Measurements from ENCODE around the gene OPRM1.

The OPRM1 gene

DNA sequence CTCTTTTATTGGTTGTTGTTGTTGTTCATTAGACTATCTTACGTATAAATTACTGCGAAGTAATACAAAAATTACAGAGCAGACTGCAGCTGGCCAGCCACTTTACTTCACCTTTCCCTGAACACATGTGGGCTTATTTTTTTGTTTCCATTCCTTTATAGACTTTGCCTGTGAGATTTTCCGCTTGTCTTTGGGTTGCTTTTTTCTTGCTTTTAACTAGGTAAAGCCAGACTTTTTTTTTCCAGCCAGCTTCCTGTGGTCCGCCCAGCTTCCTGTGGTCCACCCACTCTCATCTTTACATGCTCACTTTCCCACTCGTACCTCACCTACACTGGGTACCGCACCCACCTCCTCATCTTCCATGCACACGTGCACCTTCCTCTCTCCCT is 238.6 kb downstream of the OPRM1 start:
- DNase-seq (ENCODE audit: low spot score), result no peak

DNA sequence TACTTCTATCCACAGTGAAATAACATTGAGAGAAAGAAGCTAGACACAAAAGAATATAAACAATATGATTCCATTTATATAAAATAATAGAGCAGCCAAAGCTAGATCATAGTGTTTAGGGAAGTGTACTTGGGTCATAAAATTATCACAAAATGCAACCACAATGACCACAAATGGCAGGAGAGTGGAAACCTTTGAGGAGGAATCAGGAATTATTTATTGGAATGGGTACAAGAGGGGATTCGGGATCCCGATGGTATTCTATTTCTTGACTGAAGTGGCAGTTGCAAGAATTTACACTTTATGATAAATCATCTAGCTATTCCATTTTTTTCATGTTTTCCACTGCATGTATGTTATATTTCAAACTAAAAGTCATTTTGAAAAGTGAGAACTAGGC is 241.5 kb downstream of the OPRM1 start:
- DNase-seq (ENCODE audit: low spot score), result no peak

DNA sequence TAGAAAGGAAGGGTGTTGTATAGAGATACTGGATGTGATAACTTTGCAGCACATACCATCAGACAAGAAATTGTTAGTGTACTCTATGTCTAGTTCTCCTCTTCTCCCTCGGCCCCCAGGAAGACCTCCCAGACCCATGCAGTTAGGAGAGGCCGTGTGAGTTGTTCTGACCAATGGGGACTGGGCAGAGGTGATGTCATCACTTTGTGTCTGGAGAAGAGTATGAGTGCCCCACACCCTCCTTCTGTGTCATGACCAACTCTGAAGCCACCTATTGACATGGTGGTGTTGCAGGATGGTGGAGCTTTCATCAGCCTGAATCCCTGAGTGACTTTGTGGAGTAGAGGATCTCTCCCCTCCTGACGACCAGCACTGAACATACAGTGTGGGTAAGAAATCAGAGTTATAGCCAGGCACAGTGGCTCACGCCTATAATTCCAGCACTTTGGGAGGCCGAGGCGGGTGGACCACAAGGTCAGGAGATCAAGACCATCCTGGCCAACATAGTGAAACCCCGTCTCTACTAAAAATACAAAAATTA is 245.3 kb downstream of the OPRM1 start:
- no peak for DNase-seq (ENCODE audit: low spot score)

DNA sequence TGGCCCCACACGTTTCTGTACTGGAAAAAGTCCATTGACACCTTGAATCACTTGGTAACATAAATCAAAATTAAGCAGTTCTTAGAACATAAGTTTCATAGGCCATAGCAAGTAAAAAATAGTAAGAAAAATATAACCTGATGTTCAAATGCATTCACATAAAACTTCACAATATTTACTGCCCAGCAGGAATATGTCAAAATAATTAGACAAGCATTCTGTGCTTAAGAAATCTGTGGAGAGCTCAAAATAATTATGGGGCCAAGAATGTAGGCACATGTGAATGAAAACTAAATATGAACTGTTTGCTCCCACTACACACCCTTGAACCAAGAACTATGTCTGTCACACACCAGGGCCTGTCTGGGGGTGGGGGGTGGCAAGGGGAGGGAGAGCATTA is 246.8 kb downstream of the OPRM1 start:
- DNase-seq (ENCODE audit: low spot score), result no peak

DNA sequence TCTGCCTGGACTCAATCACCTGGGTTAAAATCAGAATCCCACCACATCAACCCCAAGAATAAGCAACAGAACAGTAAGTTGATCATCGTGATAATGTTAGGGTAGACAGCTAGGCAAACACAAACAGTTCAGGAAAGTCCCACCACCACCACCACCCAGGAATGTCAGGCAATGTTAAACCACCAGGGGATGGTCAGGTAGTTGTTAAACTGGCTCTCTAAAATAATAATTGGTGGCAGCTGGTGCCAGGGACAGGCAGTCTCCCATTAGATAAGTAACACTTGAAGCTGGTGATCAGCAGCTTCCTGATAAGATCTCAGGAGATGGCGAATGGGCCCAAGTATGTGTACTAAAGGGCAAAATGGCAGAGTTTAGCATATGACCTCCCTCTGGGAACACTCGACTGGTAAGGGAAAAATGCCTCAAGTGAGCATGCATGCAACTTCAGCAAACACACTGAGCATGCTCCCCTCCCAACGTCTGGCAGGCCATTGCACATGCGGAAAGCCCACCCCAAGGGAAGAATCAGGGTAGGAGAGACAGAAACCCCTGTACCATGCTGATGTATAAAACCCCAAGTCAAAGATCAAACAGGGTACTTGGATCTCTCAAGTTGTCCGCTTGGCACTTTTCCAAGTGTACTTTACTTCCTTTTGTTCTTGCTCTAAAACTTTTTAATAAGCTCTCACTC is 250.9 kb downstream of the OPRM1 start:
- DNase-seq (ENCODE audit: low spot score), result no peak

DNA sequence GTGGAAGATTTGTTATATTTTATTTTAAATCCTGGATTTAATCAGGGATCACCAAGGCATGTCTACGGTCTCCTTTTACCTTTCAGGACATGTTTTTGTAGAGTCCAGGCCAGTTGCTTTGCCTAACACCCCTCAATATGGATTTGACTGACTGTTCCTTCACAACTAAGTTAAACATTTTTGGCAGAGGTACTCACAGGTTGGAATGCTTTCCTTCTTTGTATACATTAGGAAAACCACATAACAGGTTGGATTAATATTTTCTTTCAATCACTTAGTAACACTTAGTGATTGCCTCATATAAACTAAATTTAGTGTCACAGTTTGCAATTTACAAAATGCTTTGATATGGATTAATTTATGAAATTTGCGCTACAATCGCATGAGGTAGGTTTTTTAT is 253.0 kb downstream of the OPRM1 start:
- no peak for DNase-seq (ENCODE audit: low spot score)

DNA sequence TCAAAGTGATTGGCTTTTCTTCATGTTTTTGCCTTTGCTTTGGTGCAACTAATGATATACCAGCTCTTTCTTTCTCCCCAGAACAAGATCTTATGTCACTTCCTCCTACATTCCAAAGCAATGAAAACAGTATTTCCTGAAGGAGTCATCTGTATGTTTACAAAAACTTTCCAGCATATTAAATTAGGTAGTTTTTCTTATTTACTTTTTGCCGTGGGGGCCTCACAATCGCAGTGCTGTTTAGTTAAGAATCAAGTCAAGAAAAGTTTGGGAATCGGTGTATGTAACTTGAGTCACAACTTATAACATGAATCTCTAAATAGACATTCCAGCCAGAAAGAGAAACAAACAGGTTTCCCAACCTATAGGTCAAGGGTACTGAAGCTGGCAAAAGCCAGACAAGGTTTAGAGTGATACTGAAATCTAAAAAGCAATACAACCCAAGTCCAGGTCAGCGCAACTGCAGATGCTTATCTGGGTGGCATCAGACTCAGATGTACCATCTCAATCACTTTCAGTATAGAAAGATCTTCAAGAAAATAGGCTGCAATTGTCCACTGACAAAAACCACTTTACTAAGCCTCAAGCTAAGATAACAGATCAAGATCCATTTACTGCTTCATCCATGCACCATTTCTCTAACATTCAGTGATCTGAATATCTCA is 253.9 kb downstream of the OPRM1 start:
- no peak for DNase-seq (ENCODE audit: low spot score)

DNA sequence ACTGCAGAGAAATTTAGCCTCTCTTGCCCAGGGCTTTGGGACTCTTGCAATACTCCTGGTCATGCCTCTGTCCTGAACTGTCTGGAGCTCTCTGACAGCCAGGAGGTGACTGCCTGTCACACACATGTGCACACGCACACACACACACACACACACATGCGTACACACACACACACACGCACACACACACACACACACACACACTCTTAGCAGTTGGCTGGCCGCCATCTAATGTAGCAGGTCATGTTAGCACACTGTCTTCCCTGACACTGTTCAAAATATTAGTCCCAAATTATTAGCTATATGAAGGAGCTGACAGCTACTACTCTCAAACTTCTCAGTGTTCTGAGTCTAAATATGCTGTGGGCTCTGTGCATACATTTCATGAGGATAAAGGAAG is 256.7 kb downstream of the OPRM1 start:
- DNase-seq (ENCODE audit: low spot score), result no peak
